Ishikawa (cell line): ENCODE results near the gene NME2.

Experiments
- CEBPB ChIP-seq: IDR thresholded peaks from 2 replicates; pipeline ENCODE4 v1.6.1; 2012
- CREB1 ChIP-seq: IDR thresholded peaks from 2 replicates; pipeline ENCODE4 v1.6.1; 2012; ENCODE audit warnings: low read depth
- EGR1 ChIP-seq: IDR thresholded peaks from 2 replicates; pipeline ENCODE4 v1.6.1; 2012
- EP300 ChIP-seq: IDR thresholded peaks from 2 replicates; pipeline ENCODE4 v1.6.1; 2012; ENCODE audit warnings: borderline replicate concordance
- FOXM1 ChIP-seq: IDR thresholded peaks from 2 replicates; pipeline ENCODE4 v1.6.1; 2012; ENCODE audit warnings: low read depth, borderline replicate concordance
- NFIC ChIP-seq: IDR thresholded peaks from 2 replicates; pipeline ENCODE4 v1.6.1; 2012
- RAD21 ChIP-seq: IDR thresholded peaks from 2 replicates; pipeline ENCODE4 v1.6.1; 2012; ENCODE audit warnings: low read depth
- TAF1 ChIP-seq: IDR thresholded peaks from 2 replicates; pipeline ENCODE4 v1.6.1; 2012; ENCODE audit warnings: low read depth, mild to moderate bottlenecking
- TCF12 ChIP-seq: IDR thresholded peaks from 2 replicates; pipeline ENCODE4 v1.6.1; 2012; ENCODE audit warnings: low read depth
- TEAD4 ChIP-seq: IDR thresholded peaks from 2 replicates; pipeline ENCODE4 v1.6.1; 2012
- YY1 ChIP-seq: IDR thresholded peaks from 2 replicates; pipeline ENCODE4 v1.6.1; 2012; ENCODE audit warnings: low read depth
- ZBTB7A ChIP-seq: IDR thresholded peaks from 2 replicates; pipeline ENCODE4 v1.6.1; 2012; ENCODE audit warnings: low read depth
- TF ChIP-seq, protein P1 (sequence below): IDR thresholded peaks from 2 replicates; pipeline ENCODE4 v1.6.1; 2012
- TF ChIP-seq, protein P2 (sequence below): IDR thresholded peaks from 2 replicates; pipeline ENCODE4 v1.6.1; 2012; ENCODE audit warnings: low read depth, mild to moderate bottlenecking
- TF ChIP-seq, protein P3 (sequence below): IDR thresholded peaks from 2 replicates; pipeline ENCODE4 v1.6.1; 2012

NME2 gene

DNA sequence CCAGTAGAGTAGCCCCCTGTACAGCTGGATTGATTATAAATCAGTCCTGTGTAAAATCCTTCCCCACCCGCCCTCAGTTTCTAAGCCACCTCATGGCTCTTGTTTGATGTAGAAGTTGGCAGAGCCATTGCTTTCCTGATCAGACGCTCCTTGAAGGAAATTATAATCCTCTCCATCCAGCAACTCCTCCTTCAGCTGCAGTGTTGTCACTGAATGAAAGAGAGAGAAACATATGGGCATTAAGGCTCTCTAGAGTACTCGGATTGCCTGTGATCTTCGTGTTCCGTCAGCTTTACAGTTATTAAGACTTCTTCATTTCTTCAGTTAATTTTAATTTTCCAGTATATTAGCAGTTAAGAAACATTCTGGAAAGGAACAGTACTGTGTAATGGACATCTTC lies 14.3 kb downstream of the NME2 start:
- TF ChIP-seq CEBPB (no peak), CREB1 (no peak), ZBTB7A (no peak), RAD21 (no peak), EP300 (no peak)

DNA sequence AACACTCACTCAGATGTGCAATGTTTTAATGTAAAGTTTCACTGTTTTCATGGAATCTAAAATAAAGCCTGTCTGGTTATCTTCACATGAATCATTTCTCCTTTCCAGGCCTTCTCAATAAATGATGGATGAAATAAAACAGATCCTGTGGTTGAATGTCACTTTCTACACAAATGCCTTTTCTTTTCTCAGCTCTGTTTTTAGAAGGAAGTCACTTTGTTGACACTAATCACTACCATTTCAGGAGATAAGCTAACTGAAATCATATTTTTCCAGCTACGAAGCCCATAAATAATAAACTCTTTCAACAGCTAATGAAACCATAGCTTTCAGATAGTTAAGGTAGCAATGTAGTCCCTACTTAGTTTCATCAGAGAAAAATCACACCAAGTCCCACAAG lies 17.9 kb downstream of the NME2 start:
- no peak for TF ChIP-seq ZBTB7A
- TF ChIP-seq CREB1 = no peak
- no peak for TF ChIP-seq CEBPB
- no peak for TF ChIP-seq TEAD4
- TF ChIP-seq, protein P1, sequence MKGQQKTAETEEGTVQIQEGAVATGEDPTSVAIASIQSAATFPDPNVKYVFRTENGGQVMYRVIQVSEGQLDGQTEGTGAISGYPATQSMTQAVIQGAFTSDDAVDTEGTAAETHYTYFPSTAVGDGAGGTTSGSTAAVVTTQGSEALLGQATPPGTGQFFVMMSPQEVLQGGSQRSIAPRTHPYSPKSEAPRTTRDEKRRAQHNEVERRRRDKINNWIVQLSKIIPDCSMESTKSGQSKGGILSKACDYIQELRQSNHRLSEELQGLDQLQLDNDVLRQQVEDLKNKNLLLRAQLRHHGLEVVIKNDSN = no peak
- no peak for TF ChIP-seq FOXM1
- no peak for TF ChIP-seq RAD21
- TF ChIP-seq, protein P2, sequence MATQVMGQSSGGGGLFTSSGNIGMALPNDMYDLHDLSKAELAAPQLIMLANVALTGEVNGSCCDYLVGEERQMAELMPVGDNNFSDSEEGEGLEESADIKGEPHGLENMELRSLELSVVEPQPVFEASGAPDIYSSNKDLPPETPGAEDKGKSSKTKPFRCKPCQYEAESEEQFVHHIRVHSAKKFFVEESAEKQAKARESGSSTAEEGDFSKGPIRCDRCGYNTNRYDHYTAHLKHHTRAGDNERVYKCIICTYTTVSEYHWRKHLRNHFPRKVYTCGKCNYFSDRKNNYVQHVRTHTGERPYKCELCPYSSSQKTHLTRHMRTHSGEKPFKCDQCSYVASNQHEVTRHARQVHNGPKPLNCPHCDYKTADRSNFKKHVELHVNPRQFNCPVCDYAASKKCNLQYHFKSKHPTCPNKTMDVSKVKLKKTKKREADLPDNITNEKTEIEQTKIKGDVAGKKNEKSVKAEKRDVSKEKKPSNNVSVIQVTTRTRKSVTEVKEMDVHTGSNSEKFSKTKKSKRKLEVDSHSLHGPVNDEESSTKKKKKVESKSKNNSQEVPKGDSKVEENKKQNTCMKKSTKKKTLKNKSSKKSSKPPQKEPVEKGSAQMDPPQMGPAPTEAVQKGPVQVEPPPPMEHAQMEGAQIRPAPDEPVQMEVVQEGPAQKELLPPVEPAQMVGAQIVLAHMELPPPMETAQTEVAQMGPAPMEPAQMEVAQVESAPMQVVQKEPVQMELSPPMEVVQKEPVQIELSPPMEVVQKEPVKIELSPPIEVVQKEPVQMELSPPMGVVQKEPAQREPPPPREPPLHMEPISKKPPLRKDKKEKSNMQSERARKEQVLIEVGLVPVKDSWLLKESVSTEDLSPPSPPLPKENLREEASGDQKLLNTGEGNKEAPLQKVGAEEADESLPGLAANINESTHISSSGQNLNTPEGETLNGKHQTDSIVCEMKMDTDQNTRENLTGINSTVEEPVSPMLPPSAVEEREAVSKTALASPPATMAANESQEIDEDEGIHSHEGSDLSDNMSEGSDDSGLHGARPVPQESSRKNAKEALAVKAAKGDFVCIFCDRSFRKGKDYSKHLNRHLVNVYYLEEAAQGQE = no peak
- no peak for TF ChIP-seq TCF12
- no peak for TF ChIP-seq EP300
- no peak for TF ChIP-seq TAF1
- TF ChIP-seq, protein P3, sequence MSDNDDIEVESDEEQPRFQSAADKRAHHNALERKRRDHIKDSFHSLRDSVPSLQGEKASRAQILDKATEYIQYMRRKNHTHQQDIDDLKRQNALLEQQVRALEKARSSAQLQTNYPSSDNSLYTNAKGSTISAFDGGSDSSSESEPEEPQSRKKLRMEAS = no peak
- no peak for TF ChIP-seq NFIC
- no peak for TF ChIP-seq EGR1
- no peak for TF ChIP-seq YY1

DNA sequence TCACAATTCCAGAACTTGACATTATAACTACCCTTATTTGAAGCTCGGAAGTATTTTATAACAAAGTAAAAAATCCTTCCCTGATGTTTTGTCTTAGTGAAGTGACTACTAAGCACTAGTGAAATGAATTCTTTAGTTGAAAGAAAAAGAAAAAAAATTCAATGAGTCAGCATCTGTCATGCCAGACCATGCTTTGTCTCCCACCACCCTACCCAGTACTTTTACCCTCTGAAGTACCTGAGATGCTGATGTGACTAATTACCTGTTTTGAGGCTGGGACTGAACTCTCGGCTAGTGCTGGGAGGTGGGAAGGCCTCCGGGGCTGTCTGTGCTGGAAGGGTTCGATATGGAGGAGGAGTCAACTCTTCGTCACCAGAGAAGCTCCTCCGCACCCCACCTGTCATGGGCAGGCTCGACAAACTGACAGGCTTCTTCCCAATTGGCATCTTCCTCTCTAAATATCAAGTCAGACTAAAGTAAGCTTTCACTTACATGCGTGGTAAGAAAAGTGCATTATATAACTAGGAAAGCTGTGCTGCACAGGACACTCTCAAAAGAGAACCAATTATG lies 19.6 kb downstream of the NME2 start:
- no peak for TF ChIP-seq EGR1
- no peak for TF ChIP-seq ZBTB7A
- TF ChIP-seq EP300 = no peak
- TF ChIP-seq, protein P1 = no peak

DNA sequence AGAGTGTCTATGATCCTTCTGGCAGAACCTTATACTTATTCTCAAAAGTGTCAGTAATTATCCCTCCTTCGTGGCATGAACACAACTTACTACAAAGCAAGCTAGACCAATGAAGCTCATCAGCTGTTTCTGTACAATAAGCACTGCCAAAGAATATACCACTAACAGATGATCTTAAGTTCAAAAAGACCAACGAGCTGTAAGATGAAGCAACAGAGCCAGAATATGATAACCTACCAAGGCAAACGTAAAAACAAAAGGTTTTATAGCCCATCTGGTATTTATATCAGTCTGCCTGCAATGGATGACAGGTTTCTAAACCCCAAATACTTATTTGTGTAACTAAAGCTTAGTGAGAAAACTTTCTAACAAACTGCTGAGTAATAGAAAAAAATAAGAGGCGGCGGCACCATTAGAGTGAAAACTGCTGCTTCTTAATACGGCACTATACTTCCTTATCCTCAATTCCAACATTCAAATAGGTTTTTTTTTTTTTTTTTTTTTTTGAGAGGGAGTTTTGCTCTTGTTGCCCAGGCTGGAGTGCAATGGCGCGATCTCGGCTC lies 22.1 kb downstream of the NME2 start:
- no peak for TF ChIP-seq CREB1
- TF ChIP-seq EGR1 = no peak
- TF ChIP-seq, protein P3 = no peak
- TF ChIP-seq RAD21 = no peak
- TF ChIP-seq ZBTB7A = no peak
- no peak for TF ChIP-seq EP300

DNA sequence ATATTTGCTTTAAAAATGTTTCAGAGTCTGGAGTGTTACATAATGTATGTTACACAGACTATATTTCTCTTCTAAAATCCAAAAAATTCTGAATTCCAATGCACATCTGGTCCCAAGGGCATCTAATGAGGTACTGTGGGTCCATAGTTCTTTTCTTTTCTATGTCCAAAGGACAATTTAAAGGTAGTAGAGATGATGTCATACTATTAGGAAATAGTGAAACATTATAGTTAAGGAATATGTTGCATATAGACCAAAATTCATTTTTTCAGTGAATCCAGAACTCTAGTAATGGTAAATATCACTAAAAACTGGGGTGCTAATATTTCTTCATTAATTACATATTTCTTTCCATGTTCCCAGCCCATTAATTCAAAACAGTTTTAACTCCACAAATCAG lies 23.0 kb downstream of the NME2 start:
- TF ChIP-seq ZBTB7A = no peak
- TF ChIP-seq YY1 = no peak
- no peak for TF ChIP-seq EGR1
- TF ChIP-seq FOXM1 = no peak
- TF ChIP-seq, protein P3 = no peak
- TF ChIP-seq TAF1 = no peak
- TF ChIP-seq, protein P2 = no peak
- no peak for TF ChIP-seq RAD21
- no peak for TF ChIP-seq CEBPB
- no peak for TF ChIP-seq EP300
- no peak for TF ChIP-seq TCF12
- TF ChIP-seq TEAD4 = no peak
- TF ChIP-seq NFIC = no peak
- no peak for TF ChIP-seq CREB1
- TF ChIP-seq, protein P1 = no peak
